NCI-H1694 treated with DMSO at 0.1 percent for 48 hours (cell line): ENCODE results near the gene BCAS1.
"Not testable (repeated sequence)": the region's sequence is repeated elsewhere in the genome, so short reads cannot be mapped to it uniquely, and the experiment has no call there.

Experiments
- DNase-seq: peaks from one replicate; lab custom pipeline; 2025; lab: John Stamatoyannopoulos, UW

The BCAS1 gene

DNA sequence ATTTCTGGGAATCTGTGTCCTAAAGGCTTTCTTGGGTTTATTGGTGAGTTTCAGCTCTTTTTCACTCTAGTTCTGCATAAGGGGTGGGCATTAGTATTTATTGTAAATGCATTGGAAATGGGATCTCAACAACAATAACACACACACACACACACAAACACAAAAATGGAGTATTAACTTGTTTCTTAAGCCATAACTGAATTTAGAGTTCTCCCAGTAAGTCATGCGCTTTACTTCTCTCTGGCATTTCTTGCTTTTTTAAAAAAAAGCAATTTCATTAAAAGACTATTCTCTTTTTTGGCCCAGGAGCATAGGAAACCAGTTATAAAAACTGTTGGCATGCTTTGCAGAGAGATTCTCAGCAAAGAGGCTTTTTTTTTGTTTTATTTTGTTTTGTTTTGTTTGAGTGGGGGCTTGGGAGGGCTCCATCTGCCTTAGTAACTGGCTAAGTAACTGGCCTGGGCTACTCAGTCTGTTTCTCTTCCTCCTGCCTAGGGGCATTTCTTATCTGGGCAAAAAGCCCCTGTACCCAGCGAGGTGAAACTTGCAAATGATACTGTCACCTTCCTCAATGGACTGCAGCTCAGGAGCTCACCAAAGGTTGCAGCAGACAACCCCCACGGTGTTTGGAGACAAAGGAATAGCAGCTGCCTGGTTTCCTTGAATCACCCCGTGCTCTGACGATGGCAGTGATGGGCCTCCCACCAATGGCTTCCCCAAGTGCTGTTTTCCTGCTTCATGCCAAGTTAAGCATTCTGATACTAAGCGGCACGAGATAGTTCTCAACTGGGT lies 128.5 kb downstream of the BCAS1 start:
- DNase-seq = no peak

DNA sequence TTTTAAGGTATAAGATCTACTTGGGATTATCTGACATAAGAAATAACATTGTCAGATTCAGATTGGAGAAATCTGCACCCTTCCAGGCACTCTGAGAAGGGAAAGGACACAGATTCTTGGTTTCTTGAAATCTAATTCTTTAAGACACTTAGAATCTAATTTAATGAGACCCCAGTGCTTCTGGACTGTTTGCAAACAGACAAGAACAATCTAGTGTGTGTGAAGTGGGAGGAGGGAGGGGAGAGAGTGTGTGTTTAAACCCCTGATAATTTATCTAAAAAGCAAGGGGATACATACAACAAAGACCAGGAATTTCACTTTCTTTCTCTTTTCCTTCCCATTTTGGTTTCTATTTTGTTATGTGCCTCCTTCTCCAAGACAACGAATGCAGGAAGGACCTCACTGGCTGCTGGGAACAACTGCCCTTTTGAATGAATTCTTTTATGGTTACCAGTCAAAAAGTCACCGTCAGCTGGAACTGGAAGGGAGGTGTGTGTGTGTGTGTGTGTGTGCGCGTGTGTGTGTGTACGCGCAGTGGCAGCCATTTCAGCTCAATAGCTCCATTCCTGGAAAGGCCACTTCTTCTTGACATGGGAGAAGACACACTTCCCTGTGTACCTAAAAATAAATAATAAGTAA lies 129.4 kb downstream of the BCAS1 start:
- DNase-seq = no peak

DNA sequence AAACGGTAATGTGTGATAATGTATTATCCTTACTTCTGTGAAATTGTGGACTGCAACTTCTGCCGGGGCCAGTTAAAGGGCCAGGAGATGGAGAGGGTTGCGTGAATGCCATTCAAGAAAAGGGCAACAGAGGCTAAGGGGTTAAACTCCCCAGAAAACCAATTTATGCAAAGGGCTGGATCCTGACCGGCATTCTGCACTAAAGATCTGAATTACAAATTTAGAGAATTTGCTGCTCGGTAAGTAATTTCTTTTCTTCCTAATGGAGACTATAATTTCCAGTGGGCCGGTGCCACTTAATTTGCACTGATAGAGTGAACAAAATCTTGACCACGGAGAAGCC lies 130.1 kb downstream of the BCAS1 start:
- no peak for DNase-seq

GRCh38 chr20:53939572-53940359 lies 130.6 kb downstream of the BCAS1 start:
- peak; percentile 52 for DNase-seq

DNA sequence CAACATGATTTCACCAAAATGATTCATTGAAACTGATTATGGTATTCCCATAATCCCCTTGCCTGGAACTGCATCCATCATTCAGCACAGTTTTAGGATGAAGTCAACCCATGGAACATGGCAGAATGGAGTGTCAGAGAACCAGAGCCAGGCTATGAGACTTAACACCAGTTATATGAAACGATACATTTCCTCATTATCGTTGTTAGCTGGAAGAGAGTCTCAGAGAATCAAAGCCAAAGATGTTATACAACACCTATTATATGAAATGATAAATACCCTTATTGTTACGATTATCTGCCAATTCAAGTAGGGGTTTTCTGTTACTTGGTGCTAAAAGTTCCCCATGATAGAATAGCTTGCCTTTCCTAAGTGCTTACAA lies 131.2 kb downstream of the BCAS1 start:
- no peak for DNase-seq

DNA sequence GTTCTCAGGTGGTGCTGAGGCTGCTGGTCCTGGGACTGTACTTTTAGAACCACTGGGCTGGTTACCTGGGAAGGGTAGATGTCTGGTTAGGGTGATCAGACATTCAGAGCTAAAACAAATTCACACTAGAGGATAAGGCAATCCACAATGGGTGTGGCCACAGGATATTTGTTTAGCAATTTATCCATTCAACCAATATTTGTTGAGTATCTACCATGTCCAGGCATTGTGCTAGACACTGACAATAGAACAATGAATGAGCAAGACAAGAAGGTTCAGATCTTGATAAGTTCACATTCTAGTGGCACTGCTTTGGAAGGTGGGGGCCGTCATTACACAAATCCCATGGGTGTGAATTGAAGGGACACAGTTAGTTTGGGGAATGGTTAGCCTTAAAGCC lies 131.7 kb downstream of the BCAS1 start:
- no peak for DNase-seq

DNA sequence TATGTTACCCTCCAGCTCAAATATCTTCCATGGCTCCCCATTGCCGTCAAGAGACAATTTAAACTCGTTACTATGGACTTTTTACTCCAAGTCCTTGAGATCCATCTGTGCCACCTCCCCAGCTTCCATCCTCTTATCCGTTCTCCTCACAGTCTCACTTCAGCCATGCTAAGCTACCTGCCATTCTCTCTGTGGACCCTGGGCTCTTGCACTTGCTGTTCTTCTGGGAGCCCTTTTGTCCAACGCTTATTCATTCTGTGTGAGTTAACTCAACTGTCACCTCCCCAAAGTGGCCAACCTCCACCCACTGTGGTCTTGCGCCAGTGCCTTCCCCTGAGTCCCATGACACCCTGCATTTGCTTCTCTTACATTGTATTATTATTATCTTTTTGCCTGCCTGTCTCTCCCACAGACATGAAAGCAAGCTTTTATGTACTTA lies 132.4 kb downstream of the BCAS1 start:
- no peak for DNase-seq

DNA sequence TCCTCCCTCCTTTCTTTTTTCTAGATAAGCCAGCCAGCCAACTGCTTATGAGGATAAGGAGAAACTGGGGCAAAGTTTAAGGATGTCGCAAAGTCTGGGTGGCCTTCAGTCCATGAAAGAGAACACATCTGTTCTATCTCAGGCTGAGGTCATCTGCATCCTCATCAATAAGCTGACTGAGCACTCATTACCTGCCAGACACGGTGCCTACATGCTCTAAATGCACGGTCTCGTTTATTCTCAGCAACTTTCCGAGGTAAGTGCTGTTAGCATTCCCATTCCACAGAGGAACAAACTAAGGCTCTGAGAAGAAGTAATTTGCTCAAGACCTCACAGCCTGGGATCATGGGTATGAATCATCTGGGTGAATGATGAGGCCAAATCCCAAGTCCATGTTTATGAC lies 133.1 kb downstream of the BCAS1 start:
- DNase-seq = no peak

GRCh38 chr20:53935344-53936084 lies 134.9 kb downstream of the BCAS1 start:
- no peak for DNase-seq

GRCh38 chr20:53934421-53935343 lies 135.7 kb downstream of the BCAS1 start:
- no peak for DNase-seq

GRCh38 chr20:53933232-53933846 lies 137.1 kb downstream of the BCAS1 start:
- DNase-seq = no peak

DNA sequence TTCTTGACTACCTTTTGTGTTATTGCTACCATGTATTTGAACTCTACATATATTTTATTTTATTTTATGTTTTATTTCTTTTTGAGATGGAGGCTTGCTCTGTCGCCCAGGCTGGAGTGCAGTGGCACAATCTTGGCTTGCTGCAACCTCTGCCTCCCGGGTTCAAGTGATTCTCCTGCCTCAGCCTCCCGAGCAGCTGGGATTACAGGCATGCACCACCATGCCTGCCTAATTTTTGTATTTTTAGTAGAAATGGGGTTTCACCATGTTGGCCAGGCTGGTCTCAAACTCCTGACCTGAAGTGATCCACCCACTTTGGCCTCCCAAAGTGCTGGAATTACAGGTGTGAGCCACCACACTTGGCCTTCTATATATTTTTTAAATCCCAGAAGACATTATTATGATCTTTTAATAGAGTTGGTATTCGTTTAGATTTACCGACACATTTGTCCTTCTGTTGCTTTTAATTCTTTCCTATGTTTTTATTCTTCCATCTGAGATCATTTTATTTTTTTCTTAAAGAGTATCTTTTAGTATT lies 137.7 kb downstream of the BCAS1 start:
- DNase-seq = not testable (repeated sequence)

DNA sequence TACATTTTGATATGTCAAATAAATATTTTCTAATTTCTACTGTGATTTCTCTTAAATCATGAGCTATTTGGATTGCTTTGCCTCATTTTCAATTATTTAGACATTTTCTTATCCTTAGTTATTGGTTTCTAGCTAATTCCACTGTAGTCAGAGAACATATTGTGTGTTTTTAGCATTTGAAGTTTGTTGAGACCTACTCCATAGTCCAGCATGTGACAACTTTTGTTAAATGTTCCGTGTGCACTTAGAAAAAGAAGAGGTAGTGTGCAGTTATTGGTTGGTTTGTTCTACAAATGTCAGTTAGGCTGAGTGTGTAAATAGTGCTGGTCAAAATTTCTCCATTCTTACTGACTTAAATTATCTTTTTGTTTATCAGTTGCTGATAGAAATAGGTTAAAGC lies 138.8 kb downstream of the BCAS1 start:
- DNase-seq = no peak

DNA sequence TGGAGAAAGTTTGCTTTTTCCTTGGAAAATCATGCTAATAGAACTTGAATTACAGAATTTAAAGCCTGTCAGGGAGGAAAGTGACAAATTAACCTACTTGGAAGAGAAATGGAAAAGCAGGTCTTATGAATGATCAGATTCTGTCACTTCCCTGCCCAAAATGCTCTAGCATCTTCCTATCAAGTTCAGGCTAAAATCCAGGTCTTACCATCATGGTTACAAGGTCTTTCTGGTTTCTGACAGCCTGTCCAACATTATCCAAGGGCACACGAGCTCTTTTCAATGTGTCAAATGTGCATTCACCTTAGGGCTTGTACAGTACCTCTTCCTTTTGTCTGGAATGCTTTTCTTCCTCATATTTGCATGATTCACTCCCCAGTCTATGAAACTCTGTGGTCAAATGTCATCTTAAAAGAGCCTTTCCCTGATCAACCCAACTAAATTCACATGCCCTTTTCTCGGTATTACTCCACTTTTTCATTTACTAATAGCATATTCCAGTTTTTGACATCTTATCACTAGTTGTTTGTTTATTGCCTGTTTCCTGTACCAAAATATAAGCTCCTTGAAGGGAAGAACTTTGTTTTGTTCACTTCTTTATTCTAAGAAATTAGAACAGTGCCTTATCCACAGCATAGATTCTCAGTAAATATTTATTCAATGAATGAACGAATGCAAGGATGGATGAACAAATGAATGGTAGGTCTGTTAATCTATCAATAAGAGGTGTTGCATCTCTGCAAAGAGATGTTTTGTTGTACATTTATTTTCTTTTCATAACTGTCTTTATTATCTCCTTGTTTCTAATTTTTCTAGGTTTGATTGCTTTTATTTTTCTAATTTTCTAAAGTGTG lies 139.5 kb downstream of the BCAS1 start:
- DNase-seq = no peak

- DNase-seq = no peak
Observed at GRCh38 chr20:53929974-53930650, 140.3 kb downstream of the BCAS1 start.

GRCh38 chr20:53929399-53929798 lies 141.0 kb downstream of the BCAS1 start:
- no peak for DNase-seq

GRCh38 chr20:53927990-53928389 lies 142.4 kb downstream of the BCAS1 start:
- DNase-seq = no peak

DNA sequence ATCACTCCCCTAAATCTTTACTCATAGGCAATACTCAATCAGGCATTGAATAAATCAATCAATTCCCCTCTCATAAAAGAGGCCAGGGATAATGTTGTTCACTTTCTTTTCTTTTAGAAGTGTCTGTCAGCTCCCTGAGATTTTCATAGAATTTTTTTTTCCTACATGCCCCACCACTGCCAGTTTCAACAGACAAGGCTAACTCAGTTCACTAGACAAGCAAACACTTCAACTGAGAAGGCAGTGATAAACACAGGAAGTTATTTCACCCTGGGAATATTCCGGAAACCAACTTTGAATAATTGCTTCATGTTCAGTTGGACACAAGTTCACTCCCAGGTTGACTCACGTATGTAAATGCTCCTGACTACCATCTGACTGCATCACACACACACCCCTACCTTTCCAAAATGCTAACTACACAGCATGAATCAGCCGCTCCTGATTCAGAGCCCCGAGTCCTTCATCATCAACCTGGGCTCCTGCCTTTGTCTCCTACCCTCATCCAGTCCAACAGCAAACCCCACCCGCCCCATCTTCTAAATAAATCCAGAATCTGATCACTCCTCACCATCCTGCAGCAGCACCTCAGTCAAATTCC lies 143.9 kb downstream of the BCAS1 start:
- DNase-seq = no peak
